GM12875 (cell line): ENCODE data around the gene NRM.

Experiments used
- H3K4me3 ChIP-seq: one replicate; pipeline ENCODE4 v1.5.1; 2011; ENCODE audit warnings: low read depth, low read length, control low read depth
- TF ChIP-seq, protein P1 (sequence below): IDR thresholded peaks from 2 replicates; pipeline ENCODE4 v1.5.1; 2011; ENCODE audit warnings: low read depth, mild to moderate bottlenecking, control low read depth, inconsistent platforms, low read length, moderate library complexity, borderline replicate concordance; ENCODE audit not compliant: insufficient read depth

Gene NRM

GRCh38 chr6:30717129-30717844, 26.5 kb upstream of the NRM start, which contains the start of gene MDC1:
TSS of gene MDC1 (minus strand) at chr6:30717281. CDS start at chr6:30715175, 2,106 bp downstream.
- H3K4me3 ChIP-seq, result peak within 1 kb of the TSS; percentile 56
- TF ChIP-seq, protein P1, sequence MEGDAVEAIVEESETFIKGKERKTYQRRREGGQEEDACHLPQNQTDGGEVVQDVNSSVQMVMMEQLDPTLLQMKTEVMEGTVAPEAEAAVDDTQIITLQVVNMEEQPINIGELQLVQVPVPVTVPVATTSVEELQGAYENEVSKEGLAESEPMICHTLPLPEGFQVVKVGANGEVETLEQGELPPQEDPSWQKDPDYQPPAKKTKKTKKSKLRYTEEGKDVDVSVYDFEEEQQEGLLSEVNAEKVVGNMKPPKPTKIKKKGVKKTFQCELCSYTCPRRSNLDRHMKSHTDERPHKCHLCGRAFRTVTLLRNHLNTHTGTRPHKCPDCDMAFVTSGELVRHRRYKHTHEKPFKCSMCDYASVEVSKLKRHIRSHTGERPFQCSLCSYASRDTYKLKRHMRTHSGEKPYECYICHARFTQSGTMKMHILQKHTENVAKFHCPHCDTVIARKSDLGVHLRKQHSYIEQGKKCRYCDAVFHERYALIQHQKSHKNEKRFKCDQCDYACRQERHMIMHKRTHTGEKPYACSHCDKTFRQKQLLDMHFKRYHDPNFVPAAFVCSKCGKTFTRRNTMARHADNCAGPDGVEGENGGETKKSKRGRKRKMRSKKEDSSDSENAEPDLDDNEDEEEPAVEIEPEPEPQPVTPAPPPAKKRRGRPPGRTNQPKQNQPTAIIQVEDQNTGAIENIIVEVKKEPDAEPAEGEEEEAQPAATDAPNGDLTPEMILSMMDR, result peak; percentile 25; the same call in 1 of the 2 replicates

- H3K4me3 ChIP-seq, result peak overlapping the region; percentile 56
- TF ChIP-seq, protein P1, result no peak
Observed at GRCh38 chr6:30716879-30717128, 26.0 kb upstream of the NRM start.

DNA sequence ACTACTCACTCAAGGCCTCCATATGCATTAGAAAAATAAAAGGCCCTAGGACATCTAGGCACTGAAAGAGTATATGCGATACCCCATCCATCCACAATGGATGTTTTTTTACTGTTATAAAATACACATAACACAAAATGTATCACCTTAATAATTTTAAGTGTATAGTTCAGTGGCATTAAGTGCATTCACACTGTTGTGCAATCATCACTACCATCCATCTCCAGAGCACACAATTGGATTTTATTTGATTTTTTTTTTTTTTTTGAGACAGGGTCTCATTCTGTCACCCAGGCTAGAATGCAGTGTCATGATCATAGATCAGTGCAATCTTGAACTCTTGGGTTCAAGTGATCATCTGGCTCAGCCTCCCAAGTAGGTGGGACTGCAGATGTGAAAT, 23.5 kb upstream of the NRM start:
- TF ChIP-seq, protein P1, result no peak
- no peak overlapping the region for H3K4me3 ChIP-seq

GRCh38 chr6:30712441-30712945, 21.7 kb upstream of the NRM start:
- TF ChIP-seq, protein P1, result no peak
- no peak overlapping the region for H3K4me3 ChIP-seq

- TF ChIP-seq, protein P1, result no peak
Observed at GRCh38 chr6:30711758-30712380, 21.1 kb upstream of the NRM start.

DNA sequence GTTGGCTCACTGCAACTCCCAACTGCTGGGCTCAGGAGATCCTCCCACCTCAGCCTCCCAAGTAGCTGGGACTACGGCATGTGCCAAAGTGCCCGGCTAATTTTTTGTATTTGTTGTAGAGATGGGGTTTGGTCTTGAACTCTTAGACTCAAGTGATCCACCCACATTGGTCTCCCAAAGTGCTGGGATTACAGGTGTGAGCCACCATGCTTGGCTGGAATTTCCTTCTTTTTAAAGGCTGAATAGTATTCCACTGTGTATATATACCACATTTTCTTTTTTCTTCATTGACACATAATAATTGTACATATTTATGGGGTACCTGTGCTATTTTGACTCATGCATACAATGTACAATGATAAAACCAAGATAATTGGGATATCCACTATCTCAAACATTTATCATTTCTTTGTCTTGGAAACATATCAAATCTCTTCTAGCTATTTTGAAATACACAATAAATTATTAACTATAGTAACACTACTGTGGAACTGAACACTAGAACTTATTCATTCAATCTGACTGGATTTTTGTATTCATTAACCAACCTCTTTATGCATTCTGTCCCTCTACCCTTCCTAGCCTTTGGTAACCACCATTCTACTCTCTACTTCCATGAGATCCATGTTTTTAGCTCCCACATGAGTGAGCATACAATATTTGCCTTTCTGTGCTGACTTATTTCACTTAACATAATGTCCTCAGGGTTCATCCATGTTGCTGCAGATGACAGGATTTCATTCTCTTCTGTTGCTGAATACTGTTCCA, 18.5 kb upstream of the NRM start:
- no peak overlapping the region for H3K4me3 ChIP-seq
- TF ChIP-seq, protein P1, result no peak

More at GRCh38 chr6:30711758-30712380, 21.1 kb upstream of the NRM start:
- no peak overlapping the region for H3K4me3 ChIP-seq
